Smooth muscle cell (in vitro differentiated cells): ENCODE measurements around the gene INHBB. TPM values are rescaled to one million over a fixed set of nuclear protein-coding genes. Genes with fewer than 3 reads are reported as not detected.

Source experiments
- DNase-seq: peaks from one replicate; lab custom pipeline; 2025; ENCODE audit not compliant: unreplicated experiment; lab: John Stamatoyannopoulos, UW
- H2AFZ ChIP-seq: fragments of 200-600 bp; sonication (generic); 2 replicates; pipeline ENCODE4 v1.6.0; 2016; ENCODE audit warnings: antibody characterized with exemption, low read depth, mild to moderate bottlenecking
- H3F3A ChIP-seq: fragments of 200-600 bp; sonication (generic); 2 replicates; pipeline ENCODE4 v1.6.0; 2017; ENCODE audit warnings: antibody characterized with exemption, low read depth
- H3K27ac ChIP-seq: fragments of 200-600 bp; sonication (generic); 2 replicates; pipeline ENCODE4 v1.5.1; 2016; ENCODE audit warnings: low read depth, mild to moderate bottlenecking
- H3K27me3 ChIP-seq: fragments of 200-600 bp; sonication (generic); 2 replicates; pipeline ENCODE4 v1.6.1; 2016; ENCODE audit warnings: low read depth, mild to moderate bottlenecking
- H3K36me3 ChIP-seq: fragments of 200-600 bp; sonication (generic); 2 replicates; pipeline ENCODE4 v1.5.1; 2016; ENCODE audit warnings: low read depth
- H3K4me1 ChIP-seq: fragments of 200-600 bp; sonication (generic); 2 replicates; pipeline ENCODE4 v1.5.1; 2016; ENCODE audit warnings: low read depth
- H3K4me2 ChIP-seq: fragments of 200-600 bp; sonication (generic); 2 replicates; pipeline ENCODE4 v1.6.0; 2016; ENCODE audit warnings: mild to moderate bottlenecking
- H3K4me3 ChIP-seq: fragments of 200-600 bp; sonication (generic); 2 replicates; pipeline ENCODE4 v1.5.1; 2016; ENCODE audit warnings: mild to moderate bottlenecking
- H3K79me2 ChIP-seq: fragments of 200-600 bp; sonication (generic); 2 replicates; pipeline ENCODE4 v1.6.0; 2016; ENCODE audit warnings: low read depth, mild to moderate bottlenecking
- H3K9ac ChIP-seq: fragments of 200-600 bp; sonication (generic); 2 replicates; pipeline ENCODE4 v1.6.0; 2016; ENCODE audit warnings: low read depth
- H3K9me3 ChIP-seq: fragments of 200-600 bp; sonication (generic); replicated peaks from 2 replicates; pipeline ENCODE4 v1.5.1; 2016; ENCODE audit warnings: low read depth
- H4K20me1 ChIP-seq: fragments of 200-600 bp; sonication (generic); 2 replicates; pipeline ENCODE4 v1.6.0; 2016; ENCODE audit warnings: low read depth
- WGBS: methylation state at CpG from one replicate; pipeline ENCODE4 v1.1.7; 2016; ENCODE audit warnings: low lambda C conversion rate; 5-methylcytosine and 5-hydroxymethylcytosine counted together
- polyA plus RNA-seq: library from polyadenylated mRNA; unstranded; fragments of >200 nt; fragmentation: Nextera tagmentation; extraction: Ambion mirVana; gene quantifications from 2 replicates; pipeline ENCODE4 v1.2.1, GENCODE V29; 2016
- total RNA-seq: library from RNA; depleted of rRNA; stranded (reverse); fragments of >200 nt; gene quantifications from 2 replicates; pipeline ENCODE4 v1.2.3, GENCODE V29; 2014
- TF ChIP-seq, protein P1 (sequence below): fragments of 200-600 bp; sonication (generic); IDR thresholded peaks from 2 replicates; pipeline ENCODE4 v1.5.1; 2017; ENCODE audit warnings: borderline replicate concordance, mild to moderate bottlenecking, antibody characterized with exemption; ENCODE audit not compliant: insufficient read depth, poor library complexity, severe bottlenecking

Gene INHBB
- total and polyA plus RNA-seq, 2 experiments from 2014 or later = 0.06 to 0.09 TPM

DNA sequence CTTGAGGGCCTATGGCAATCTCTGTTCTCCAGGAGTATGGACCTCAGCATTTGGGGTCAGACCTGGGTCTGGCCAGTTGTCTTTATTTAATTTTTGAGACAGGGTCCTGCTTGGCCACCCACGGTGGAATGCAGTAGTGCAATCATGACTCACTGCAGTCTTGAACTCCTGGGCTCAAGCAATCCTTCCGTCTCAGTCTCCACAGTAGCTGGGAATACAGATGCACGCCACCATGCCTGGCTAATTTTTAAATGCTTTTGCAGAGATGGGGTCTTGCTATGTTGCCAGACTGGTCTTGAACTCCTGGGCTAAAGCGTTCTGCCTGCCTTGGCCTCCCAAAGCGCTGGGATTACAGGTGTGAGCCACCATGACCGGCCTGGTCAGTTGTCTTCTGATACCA, 46.4 kb upstream of the INHBB start:
- Histone ChIP-seq H3F3A (peaks cover 24% of the 10 kb centered on the region), H3K36me3 (no peaks in the 10 kb centered on the region), H3K4me1 (peaks cover 6% of the 10 kb centered on the region), H3K4me3 (no peak overlapping the region), H3K9ac (no peak overlapping the region), H3K79me2 (no peaks in the 10 kb centered on the region), H3K4me2 (peak overlapping the region; percentile 69), H3K27ac (peak overlapping the region; percentile 80), H3K27me3 (no peaks in the 10 kb centered on the region), H4K20me1 (no peaks in the 10 kb centered on the region), H3K9me3 (no peaks in the 10 kb centered on the region), H2AFZ (no peak overlapping the region)
- 45% methylated on average over 6 of the region's 6 CpGs for WGBS
- DNase-seq = no peak
- TF ChIP-seq, protein P1, sequence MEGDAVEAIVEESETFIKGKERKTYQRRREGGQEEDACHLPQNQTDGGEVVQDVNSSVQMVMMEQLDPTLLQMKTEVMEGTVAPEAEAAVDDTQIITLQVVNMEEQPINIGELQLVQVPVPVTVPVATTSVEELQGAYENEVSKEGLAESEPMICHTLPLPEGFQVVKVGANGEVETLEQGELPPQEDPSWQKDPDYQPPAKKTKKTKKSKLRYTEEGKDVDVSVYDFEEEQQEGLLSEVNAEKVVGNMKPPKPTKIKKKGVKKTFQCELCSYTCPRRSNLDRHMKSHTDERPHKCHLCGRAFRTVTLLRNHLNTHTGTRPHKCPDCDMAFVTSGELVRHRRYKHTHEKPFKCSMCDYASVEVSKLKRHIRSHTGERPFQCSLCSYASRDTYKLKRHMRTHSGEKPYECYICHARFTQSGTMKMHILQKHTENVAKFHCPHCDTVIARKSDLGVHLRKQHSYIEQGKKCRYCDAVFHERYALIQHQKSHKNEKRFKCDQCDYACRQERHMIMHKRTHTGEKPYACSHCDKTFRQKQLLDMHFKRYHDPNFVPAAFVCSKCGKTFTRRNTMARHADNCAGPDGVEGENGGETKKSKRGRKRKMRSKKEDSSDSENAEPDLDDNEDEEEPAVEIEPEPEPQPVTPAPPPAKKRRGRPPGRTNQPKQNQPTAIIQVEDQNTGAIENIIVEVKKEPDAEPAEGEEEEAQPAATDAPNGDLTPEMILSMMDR = no peak

DNA sequence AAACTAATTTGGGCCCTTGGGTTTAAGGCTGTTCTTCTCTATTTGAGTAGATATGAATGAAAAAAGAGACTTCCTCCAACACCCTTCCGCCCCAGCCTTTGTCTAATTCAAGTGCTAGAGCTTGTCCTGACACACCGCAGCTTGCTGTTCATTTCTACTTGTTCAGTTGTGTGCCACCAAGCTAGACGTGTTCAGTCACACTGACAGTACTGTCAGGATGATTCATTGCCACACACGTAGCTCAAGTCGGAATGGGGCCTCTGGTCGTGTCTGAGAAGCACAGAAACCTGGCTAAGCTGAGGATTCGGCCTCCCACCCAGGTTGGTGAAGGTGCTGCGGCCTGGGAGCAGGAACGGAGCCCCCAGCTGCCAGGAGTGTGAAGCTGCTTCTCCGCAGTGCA, 45.6 kb upstream of the INHBB start:
- Histone ChIP-seq H4K20me1 (no peaks in the 10 kb centered on the region), H3K4me2 (peak overlapping the region; percentile 69), H3K9ac (no peak overlapping the region), H3K27me3 (no peaks in the 10 kb centered on the region), H3F3A (peaks cover 24% of the 10 kb centered on the region), H3K4me3 (no peak overlapping the region), H2AFZ (no peak overlapping the region), H3K36me3 (no peaks in the 10 kb centered on the region), H3K9me3 (no peaks in the 10 kb centered on the region), H3K79me2 (no peaks in the 10 kb centered on the region), H3K4me1 (peaks cover 6% of the 10 kb centered on the region), H3K27ac (peak overlapping the region; percentile 80)
- 57% methylated on average over 10 of the region's 10 CpGs for WGBS
- TF ChIP-seq, protein P1 = no peak
- no peak for DNase-seq

DNA sequence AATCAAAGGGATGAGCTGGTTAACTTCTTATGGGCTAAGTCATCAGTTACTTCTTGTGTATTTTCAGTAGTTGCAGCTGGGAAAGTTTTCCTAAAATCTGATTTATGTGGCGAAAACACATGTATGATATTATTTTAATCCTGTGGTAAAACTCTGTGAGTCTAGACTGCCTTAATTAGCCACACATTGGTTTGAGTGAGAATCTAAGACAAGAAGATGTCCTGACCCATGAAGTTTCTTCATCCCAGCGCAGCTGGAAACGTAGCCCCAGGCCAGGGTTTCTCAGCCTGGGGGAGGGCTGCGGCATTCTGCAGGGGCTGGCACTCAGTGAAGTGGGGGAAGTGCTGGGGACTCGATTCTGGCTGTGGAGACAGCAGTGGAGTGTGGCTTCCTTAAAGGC, 44.7 kb upstream of the INHBB start:
- H3K9me3 ChIP-seq = no peaks in the 10 kb centered on the region
- peaks cover 24% of the 10 kb centered on the region for H3F3A ChIP-seq
- no peaks in the 10 kb centered on the region for H3K36me3 ChIP-seq
- TF ChIP-seq, protein P1 = no peak
- no peak overlapping the region for H3K27ac ChIP-seq
- H3K4me3 ChIP-seq = no peak overlapping the region
- no peaks in the 10 kb centered on the region for H3K79me2 ChIP-seq
- 77% methylated on average over 5 of the region's 5 CpGs for WGBS
- no peaks in the 10 kb centered on the region for H3K27me3 ChIP-seq
- peaks cover 6% of the 10 kb centered on the region for H3K4me1 ChIP-seq
- no peak overlapping the region for H3K9ac ChIP-seq
- H2AFZ ChIP-seq = no peak overlapping the region
- no peak overlapping the region for H3K4me2 ChIP-seq
- no peaks in the 10 kb centered on the region for H4K20me1 ChIP-seq
- DNase-seq = no peak

DNA sequence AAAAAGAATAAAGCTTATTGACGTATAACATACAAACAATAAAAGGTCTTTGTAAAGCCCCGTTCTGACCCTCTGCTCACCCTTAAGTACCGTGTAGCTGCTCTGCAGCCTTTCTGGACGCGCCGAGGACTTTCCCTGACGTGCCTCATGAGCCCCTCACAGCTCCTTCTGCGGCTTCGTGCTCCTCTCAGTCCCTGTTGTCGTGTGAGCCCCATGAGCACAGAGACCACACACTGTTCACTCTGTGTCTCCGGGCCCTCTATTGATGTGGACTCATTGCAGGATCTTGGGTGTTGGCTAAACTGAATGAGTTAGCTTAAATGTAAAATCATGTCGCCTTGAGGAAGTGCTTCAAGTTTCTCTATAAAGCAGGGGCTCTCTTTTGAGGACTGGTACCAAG, 43.6 kb upstream of the INHBB start:
- Histone ChIP-seq H3K36me3 (no peaks in the 10 kb centered on the region), H3K4me2 (no peak overlapping the region), H3K4me3 (no peak overlapping the region), H2AFZ (no peak overlapping the region), H3K4me1 (peaks cover 6% of the 10 kb centered on the region), H3K27me3 (no peaks in the 10 kb centered on the region), H3K27ac (no peak overlapping the region), H3K9me3 (no peaks in the 10 kb centered on the region), H3F3A (peaks cover 17% of the 10 kb centered on the region), H3K79me2 (no peaks in the 10 kb centered on the region), H4K20me1 (no peaks in the 10 kb centered on the region), H3K9ac (no peak overlapping the region)
- TF ChIP-seq, protein P1 = no peak
- DNase-seq = no peak
- WGBS = 94% methylated on average over 12 of the region's 12 CpGs
